HG02981 (cell line): ENCODE data around the gene ZYG11B.
"Not testable (repeated sequence)": the region's sequence is repeated elsewhere in the genome, so short reads cannot be mapped to it uniquely, and the experiment has no call there.

ENCODE experiments used
- ATAC-seq: cut with Tn5 transposase; IDR thresholded peaks from one replicate; pipeline ENCODE4 v1.9.1; 2021; ENCODE audit warnings: mild to moderate bottlenecking, moderate library complexity; ENCODE audit not compliant: unreplicated experiment

The ZYG11B gene

GRCh38 chr1:52842643-52843310 is 116.5 kb downstream of the ZYG11B start, which contains the start of gene ZYG11A:
ZYG11A (plus strand) TSS chr1:52842760; CDS start chr1:52842884, 124 bp downstream.
- peak; percentile 83 for ATAC-seq

- ATAC-seq = not testable (repeated sequence)
Measured at GRCh38 chr1:52845119-52845518, 118.9 kb downstream of the ZYG11B start.

GRCh38 chr1:52848423-52848822 is 122.2 kb downstream of the ZYG11B start:
- ATAC-seq = no peak

GRCh38 chr1:52850951-52851350 is 124.7 kb downstream of the ZYG11B start:
- no peak for ATAC-seq

GRCh38 chr1:52852854-52853253 is 126.6 kb downstream of the ZYG11B start:
- no peak for ATAC-seq

- ATAC-seq = no peak
Measured at GRCh38 chr1:52855584-52855983, 129.3 kb downstream of the ZYG11B start.

- ATAC-seq = no peak
Measured at GRCh38 chr1:52856026-52856425, 129.8 kb downstream of the ZYG11B start.

GRCh38 chr1:52857443-52857842 is 131.2 kb downstream of the ZYG11B start:
- ATAC-seq = no peak

GRCh38 chr1:52862666-52863458 is 136.6 kb downstream of the ZYG11B start:
- ATAC-seq = no peak

GRCh38 chr1:52867087-52867863 is 141.0 kb downstream of the ZYG11B start:
- ATAC-seq = peak; percentile 89

GRCh38 chr1:52869727-52870126 is 143.5 kb downstream of the ZYG11B start:
- not testable (repeated sequence) for ATAC-seq

- ATAC-seq = no peak
Measured at GRCh38 chr1:52876843-52877242, 150.6 kb downstream of the ZYG11B start.
